K562 (cell line): ENCODE data around the gene PSMD4. TPM values are rescaled to one million over a fixed set of nuclear protein-coding genes. Genes with fewer than 3 reads are reported as not detected.
A peak's percentile ranks its signal among the peaks of the same experiment; 100 is the strongest.

Source experiments
- ARNT ChIP-seq, 2 experiments: fragments of 450-650 bp; IDR thresholded peaks; 2 replicates each; pipeline ENCODE4 v1.6.1; 2016; ENCODE audit warnings: mild to moderate bottlenecking in 1 of 2
- BACH1 ChIP-seq: fragments of 200-800 bp; sonication (Bioruptor generic); IDR thresholded peaks from 2 replicates; pipeline ENCODE4 v1.6.1; 2016; ENCODE audit warnings: missing genetic modification characterization, missing compliant biosample characterization
- BCL6 ChIP-seq: fragments of 250-450 bp; sonication (Bioruptor Pico); IDR thresholded peaks from 2 replicates; pipeline ENCODE4 v1.4.0; 2020
- GATAD2B ChIP-seq: fragments of 450-650 bp; IDR thresholded peaks from 2 replicates; pipeline ENCODE4 v1.6.1; 2017; ENCODE audit warnings: mild to moderate bottlenecking, borderline replicate concordance
- HMBOX1 ChIP-seq: sonication (generic); IDR thresholded peaks from 2 replicates; pipeline ENCODE4 v1.6.1; 2016
- HNRNPK ChIP-seq: fragments of 200-400 bp; formaldehyde crosslinking; IDR thresholded peaks from one replicate; pipeline ENCODE4 v1.6.1; 2018; ENCODE audit warnings: mild to moderate bottlenecking, low read depth, low read length; ENCODE audit not compliant: poor library complexity, severe bottlenecking
- JUN ChIP-seq, 2 experiments: sonication (generic) in 1 of 2; formaldehyde crosslinking in 1 of 2; IDR thresholded peaks; 2 replicates each; pipeline versions ENCODE4 v1.6.1 to v1.8.0; 2012 to 2022; ENCODE audit warnings: borderline replicate concordance in 2 of 2, mild to moderate bottlenecking in 2 of 2, improper control_type of control experiment in 1 of 2, low read depth in 1 of 2, low read length in 1 of 2, missing genetic modification reagents in 1 of 2
- KAT2B ChIP-seq: IDR thresholded peaks from one replicate; pipeline ENCODE4 v1.6.1; 2012; ENCODE audit warnings: low read depth, mild to moderate bottlenecking, control low read depth, inconsistent platforms, low read length, moderate library complexity
- KDM1A ChIP-seq, 2 experiments: fragments of 450-650 bp; IDR thresholded peaks; 2 replicates each; pipeline ENCODE4 v1.6.1; 2016; ENCODE audit warnings: mild to moderate bottlenecking in 2 of 2
- L3MBTL2 ChIP-seq: fragments of 450-650 bp; IDR thresholded peaks from 2 replicates; pipeline ENCODE4 v1.6.1; 2016; ENCODE audit warnings: mild to moderate bottlenecking, moderate library complexity
- NFE2 ChIP-seq: IDR thresholded peaks from 2 replicates; pipeline ENCODE4 v1.6.1; 2014; ENCODE audit warnings: antibody characterized with exemption, low read depth
- PRPF4 ChIP-seq: fragments of 200-400 bp; formaldehyde crosslinking; IDR thresholded peaks from one replicate; pipeline ENCODE4 v1.6.1; 2017; ENCODE audit warnings: low read length, low read depth, mild to moderate bottlenecking; ENCODE audit not compliant: insufficient read depth, poor library complexity, severe bottlenecking
- RFX1 ChIP-seq: fragments of 450-650 bp; IDR thresholded peaks from 2 replicates; pipeline ENCODE4 v1.6.1; 2016; ENCODE audit warnings: mild to moderate bottlenecking, moderate library complexity
- RNF2 ChIP-seq: sonication (generic); IDR thresholded peaks from 2 replicates; pipeline ENCODE4 v1.6.1; 2016
- SAP30 ChIP-seq: fragments of 200-600 bp; sonication (generic); IDR thresholded peaks from 2 replicates; pipeline ENCODE4 v1.6.1; 2012; ENCODE audit warnings: borderline replicate concordance, low read depth, mild to moderate bottlenecking, moderate library complexity, low read length, control low read depth, inconsistent platforms; ENCODE audit not compliant: insufficient read depth, poor library complexity, severe bottlenecking
- SMAD4 ChIP-seq: fragments of 250-450 bp; sonication (Bioruptor Pico); conservative IDR thresholded peaks from 2 replicates; pipeline ENCODE4 v1.8.0; 2021; ENCODE audit warnings: inconsistent platforms, mild to moderate bottlenecking, moderate library complexity
- TOE1 ChIP-seq, 2 experiments: fragments of 450-650 bp in 1 of 2; sonication (generic) in 1 of 2; formaldehyde crosslinking in 1 of 2; IDR thresholded peaks; 2 replicates each; pipeline versions ENCODE4 v1.7.1 to v1.8.0; 2016 to 2022; ENCODE audit warnings: borderline replicate concordance in 2 of 2, mild to moderate bottlenecking in 2 of 2, antibody characterized with exemption in 1 of 2, inconsistent platforms in 1 of 2, low read depth in 1 of 2, missing genetic modification reagents in 1 of 2, moderate library complexity in 1 of 2
- U2AF1 ChIP-seq: fragments of 200-400 bp; formaldehyde crosslinking; optimal IDR thresholded peaks from 2 replicates; pipeline ENCODE3; 2017; ENCODE audit warnings: mild to moderate bottlenecking, low read depth, low read length, moderate library complexity
- ZBED1 ChIP-seq: IDR thresholded peaks from 2 replicates; pipeline ENCODE4 v1.6.1; 2014
- ZNF551 ChIP-seq: fragments of 250-450 bp; sonication (Bioruptor Pico); IDR thresholded peaks from 2 replicates; pipeline ENCODE4 v1.5.0; 2021; ENCODE audit warnings: mild to moderate bottlenecking, moderate library complexity
- ZNF583 ChIP-seq: fragments of 250-450 bp; sonication (Bioruptor Pico); IDR thresholded peaks from 2 replicates; pipeline ENCODE4 v1.4.0; 2020
- ZNF75A ChIP-seq: fragments of 450-650 bp; formaldehyde crosslinking; IDR thresholded peaks from 2 replicates; pipeline ENCODE4 v1.4.0; 2020; ENCODE audit warnings: mild to moderate bottlenecking
- polyA plus RNA-seq, 8 experiments: library from polyadenylated mRNA; depleted of rRNA in 4 of 8; stranded (reverse) in 5 of 8; unstranded in 3 of 8; fragments of >200 nt; fragmentation: Nextera tagmentation in 2 of 8; fragmentation: Illumina TruSeq in 1 of 8; extraction: Ambion mirVana in 2 of 8; extraction: Trizol in 1 of 8; gene quantifications; 2 replicates each; pipeline versions ENCODE4 v1.2.1 to v1.2.3, GENCODE V29; 2011 to 2014; ENCODE audit warnings: inconsistent platforms in 1 of 8, missing spikeins in 1 of 8
- total RNA-seq, 7 experiments: library from RNA; depleted of rRNA in 6 of 7; stranded (reverse); fragments of >200 nt in 6 of 7; fragmentation: Illumina TruSeq in 2 of 7; extraction: Trizol in 2 of 7; gene quantifications; 2 replicates each; pipeline versions ENCODE4 v1.2.1 to v1.2.3, GENCODE V29; 2011 to 2021; ENCODE audit warnings: low replicate concordance in 1 of 7
- TF ChIP-seq, protein P1 (sequence below): fragments of 250-450 bp; sonication (Bioruptor Pico); IDR thresholded peaks from 2 replicates; pipeline ENCODE4 v1.8.0; 2022; ENCODE audit warnings: inconsistent platforms
- TF ChIP-seq, protein P2 (sequence below): fragments of 450-650 bp; IDR thresholded peaks from 2 replicates; pipeline ENCODE4 v1.6.1; 2017; ENCODE audit warnings: mild to moderate bottlenecking, moderate library complexity

The PSMD4 gene
- total and polyA plus RNA-seq, 9 of the 15 experiments (the other 6 are each of a cell fraction or from before 2014, with no cell fraction given): 194 to 353 (median 295) TPM

DNA sequence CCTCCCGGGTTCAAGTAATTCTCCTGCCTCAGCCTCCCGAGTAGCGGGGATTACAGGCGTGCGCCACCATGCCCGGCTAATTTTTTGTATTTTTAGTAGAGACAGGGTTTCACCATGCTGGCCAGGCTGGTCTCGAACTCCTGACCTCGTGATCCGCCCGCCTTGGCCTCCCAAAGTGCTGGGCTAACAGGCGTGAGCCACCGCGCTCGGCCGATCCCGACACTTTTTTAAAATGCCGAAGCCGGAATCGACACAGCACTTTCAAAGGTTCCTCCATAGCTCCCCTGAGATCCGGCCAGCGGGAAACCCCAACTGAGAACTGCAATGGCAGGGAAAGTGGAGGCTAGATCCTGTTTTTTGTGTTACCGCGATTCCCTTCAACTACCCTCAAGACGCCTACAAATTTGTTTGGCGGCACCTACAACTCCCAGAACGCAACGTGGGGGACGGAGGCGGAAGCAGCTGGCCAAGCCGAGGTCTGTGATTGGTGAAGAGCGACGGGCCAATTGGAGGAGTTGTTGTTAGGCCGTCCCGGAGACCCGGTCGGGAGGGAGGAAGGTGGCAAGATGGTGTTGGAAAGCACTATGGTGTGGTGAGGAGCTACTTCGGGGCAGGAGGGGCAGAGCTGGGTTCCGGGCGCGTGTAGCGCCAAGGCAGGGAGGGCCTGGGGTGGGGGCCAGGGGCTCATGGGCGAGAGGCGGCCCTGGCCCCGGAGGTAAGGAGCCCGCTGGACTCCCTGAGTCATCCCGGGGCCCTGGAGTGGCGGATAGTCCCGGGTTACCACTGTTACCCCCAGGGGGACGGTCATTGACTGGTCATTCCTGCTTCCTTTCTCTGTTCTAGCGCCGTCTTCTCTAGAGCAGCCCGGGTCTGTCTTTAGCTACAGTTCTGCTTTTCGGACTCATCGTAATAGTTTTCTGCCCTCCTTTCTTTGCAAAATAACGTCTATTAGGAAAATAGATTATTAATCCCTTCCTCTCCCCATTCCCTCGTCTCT, at the start of gene PSMD4 (continued):
- no peak for TF ChIP-seq HNRNPK
- TF ChIP-seq RNF2: peak; percentile 23; the same call in 1 of the 2 replicates
- no peak for TF ChIP-seq KAT2B
- peak; percentile 21; the same call in 1 of the 2 replicates for TF ChIP-seq TOE1 (IDR thresholded peaks at IDR 0.05; ENCODE audit: borderline replicate concordance)
- no peak for TF ChIP-seq TOE1 (CRISPR knock-in tag; IDR thresholded peaks at IDR 0.05; ENCODE audit: borderline replicate concordance, low read depth)
- TF ChIP-seq NFE2: peak; percentile 72
- no peak for TF ChIP-seq PRPF4
- no peak for TF ChIP-seq U2AF1
- TF ChIP-seq ZNF75A (CRISPR knock-in tag): no peak
- no peak for TF ChIP-seq SAP30
- TF ChIP-seq, protein P1, sequence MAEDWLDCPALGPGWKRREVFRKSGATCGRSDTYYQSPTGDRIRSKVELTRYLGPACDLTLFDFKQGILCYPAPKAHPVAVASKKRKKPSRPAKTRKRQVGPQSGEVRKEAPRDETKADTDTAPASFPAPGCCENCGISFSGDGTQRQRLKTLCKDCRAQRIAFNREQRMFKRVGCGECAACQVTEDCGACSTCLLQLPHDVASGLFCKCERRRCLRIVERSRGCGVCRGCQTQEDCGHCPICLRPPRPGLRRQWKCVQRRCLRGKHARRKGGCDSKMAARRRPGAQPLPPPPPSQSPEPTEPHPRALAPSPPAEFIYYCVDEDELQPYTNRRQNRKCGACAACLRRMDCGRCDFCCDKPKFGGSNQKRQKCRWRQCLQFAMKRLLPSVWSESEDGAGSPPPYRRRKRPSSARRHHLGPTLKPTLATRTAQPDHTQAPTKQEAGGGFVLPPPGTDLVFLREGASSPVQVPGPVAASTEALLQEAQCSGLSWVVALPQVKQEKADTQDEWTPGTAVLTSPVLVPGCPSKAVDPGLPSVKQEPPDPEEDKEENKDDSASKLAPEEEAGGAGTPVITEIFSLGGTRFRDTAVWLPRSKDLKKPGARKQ (CRISPR knock-in tag): peak; percentile 99
- peak; percentile 46; the same call in 1 of the 2 replicates for TF ChIP-seq RFX1
- TF ChIP-seq, protein P2, sequence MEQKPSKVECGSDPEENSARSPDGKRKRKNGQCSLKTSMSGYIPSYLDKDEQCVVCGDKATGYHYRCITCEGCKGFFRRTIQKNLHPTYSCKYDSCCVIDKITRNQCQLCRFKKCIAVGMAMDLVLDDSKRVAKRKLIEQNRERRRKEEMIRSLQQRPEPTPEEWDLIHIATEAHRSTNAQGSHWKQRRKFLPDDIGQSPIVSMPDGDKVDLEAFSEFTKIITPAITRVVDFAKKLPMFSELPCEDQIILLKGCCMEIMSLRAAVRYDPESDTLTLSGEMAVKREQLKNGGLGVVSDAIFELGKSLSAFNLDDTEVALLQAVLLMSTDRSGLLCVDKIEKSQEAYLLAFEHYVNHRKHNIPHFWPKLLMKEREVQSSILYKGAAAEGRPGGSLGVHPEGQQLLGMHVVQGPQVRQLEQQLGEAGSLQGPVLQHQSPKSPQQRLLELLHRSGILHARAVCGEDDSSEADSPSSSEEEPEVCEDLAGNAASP: no peak
- 0 out of 2 replicates have a peak, but pooled peaks have one; percentile 17 for TF ChIP-seq SMAD4 (CRISPR knock-in tag)
- no peak; the same call in 1 of the 2 replicates for TF ChIP-seq BACH1 (tag)
- peak; percentile 24; the same call in 1 of the 2 replicates for TF ChIP-seq HMBOX1
- TF ChIP-seq GATAD2B: no peak
- TF ChIP-seq JUN (IDR thresholded peaks at IDR 0.05; ENCODE audit: borderline replicate concordance, low read depth, low read length): no peak; the same call in 1 of the 2 replicates
- TF ChIP-seq JUN (CRISPR knock-in tag; IDR thresholded peaks at IDR 0.05; ENCODE audit: borderline replicate concordance): no peak
- no peak for TF ChIP-seq BCL6 (CRISPR knock-in tag)
- TF ChIP-seq L3MBTL2: peak; percentile 72; the same call in 1 of the 2 replicates
- peak; percentile 48 to 71; a peak in 3 of 4 replicates for TF ChIP-seq KDM1A (IDR thresholded peaks at IDR 0.05)
- TF ChIP-seq ARNT (IDR thresholded peaks at IDR 0.05): peak in 1 of 2 experiments; percentile 52; a peak in 1 of 4 replicates
- TF ChIP-seq ZBED1: no peak
- no peak for TF ChIP-seq ZNF551 (CRISPR knock-in tag)
- TF ChIP-seq ZNF583 (CRISPR knock-in tag): no peak
